Measurements from ENCODE around the gene ABHD4.
A peak's percentile ranks its signal among the peaks of the same experiment; 100 is the strongest.

Gene ABHD4

DNA sequence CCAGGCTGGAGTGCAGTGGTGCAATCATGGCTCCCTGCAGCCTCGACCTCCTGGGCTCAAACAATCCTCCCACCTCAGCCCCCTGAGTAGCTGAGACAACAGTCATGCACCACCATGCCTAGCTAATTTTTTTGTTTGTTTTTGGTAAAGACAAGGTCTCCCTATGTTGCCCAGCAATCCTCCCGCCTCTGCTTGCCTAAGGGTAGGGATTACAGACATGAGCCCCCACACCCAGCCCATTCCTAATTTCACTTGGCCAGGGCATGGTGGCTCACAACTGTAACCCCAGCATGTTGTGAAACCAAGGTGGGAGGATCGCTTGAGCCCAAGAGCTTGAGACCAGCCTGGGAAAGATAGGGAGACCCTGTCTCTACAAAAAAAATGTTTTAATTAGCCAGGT lies 18.2 kb upstream of the ABHD4 start:
- Histone ChIP-seq H3K36me3 (replicated peaks in 1 of 2; ENCODE audit: control insufficient read depth in 2 of 2, insufficient read depth in 2 of 2, low read length in 2 of 2) (peaks cover 4 to 49% of the 10 kb centered on the region in 2 donors), H3K23ac (ENCODE audit: low read depth, low read length, poor library complexity) (no peak overlapping the region), H4K91ac (ENCODE audit: low read depth, low read length, poor library complexity) (no peak overlapping the region), H3K27ac (replicated peaks; ENCODE audit: low read length) (no peak overlapping the region), H3K4me1 (ENCODE audit: control insufficient read depth in 2 of 2, insufficient read depth in 1 of 2, low read depth in 1 of 2, low read length in 2 of 2) (peaks cover 0 to 8% of the 10 kb centered on the region in 2 donors), H3K14ac (ENCODE audit: low read length) (no peak overlapping the region), H2AFZ (ENCODE audit: low read length) (no peak overlapping the region), H2AK5ac (ENCODE audit: low read depth, low read length) (no peak overlapping the region), H3K4ac (ENCODE audit: low read length) (no peak overlapping the region), H4K8ac (ENCODE audit: low read depth, low read length) (no peak overlapping the region), H2BK120ac (ENCODE audit: low read depth, low read length) (no peak overlapping the region), H3K9ac (ENCODE audit: low read depth, low read length, poor library complexity) (no peak overlapping the region), H2BK12ac (ENCODE audit: low read length) (no peak overlapping the region), H3K79me1 (ENCODE audit: low read depth, low read length) (peaks cover 11% of the 10 kb centered on the region), H2BK5ac (ENCODE audit: low read length) (no peak overlapping the region), H3K9me3 (replicated peaks in 1 of 2; ENCODE audit: control insufficient read depth in 2 of 2, insufficient read depth in 1 of 2, low read depth in 1 of 2, low read length in 2 of 2) (no peaks in the 10 kb centered on the region), H2BK15ac (ENCODE audit: low read length) (no peak overlapping the region), H3K4me3 (ENCODE audit: low read length in 2 of 2) (no peak overlapping the region), H3K4me2 (ENCODE audit: insufficient read depth, low read length, poor library complexity, severe bottlenecking) (no peak overlapping the region), H3K18ac (ENCODE audit: low read length) (no peak overlapping the region), H3K27me3 (ENCODE audit: control insufficient read depth in 3 of 3, insufficient read depth in 3 of 3, low read depth in 1 of 3, low read length in 3 of 3) (no peaks in the 10 kb centered on the region)
- no peak for DNase-seq (ENCODE audit: low spot score)
- WGBS, 2 donors (ENCODE audit: extremely low coverage in 2 of 2, insufficient read length in 2 of 2, insufficient replicate concordance in 1 of 2): no CpG with 5 or more reads among the region's 3 CpGs

DNA sequence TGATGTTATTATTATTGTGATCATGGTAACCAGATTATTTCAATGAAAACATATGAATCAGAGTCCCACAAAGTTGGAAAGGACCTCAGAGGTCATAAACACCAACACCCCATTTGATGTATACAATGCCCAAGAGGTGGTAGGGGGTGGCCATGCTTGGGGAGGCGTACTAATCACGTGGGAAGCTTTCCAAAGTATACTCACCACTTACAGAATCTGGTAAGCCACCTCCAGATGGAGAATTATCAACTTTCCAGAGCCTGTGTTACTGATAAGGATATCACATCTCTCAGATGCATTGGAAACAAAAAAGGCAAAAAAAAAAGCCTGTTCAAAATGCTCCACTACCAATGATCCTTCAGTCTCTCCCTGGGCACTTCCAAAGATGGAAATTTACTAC lies 17.5 kb upstream of the ABHD4 start:
- Histone ChIP-seq H3K9ac (ENCODE audit: low read depth, low read length, poor library complexity) (no peak overlapping the region), H2BK120ac (ENCODE audit: low read depth, low read length) (no peak overlapping the region), H3K79me1 (ENCODE audit: low read depth, low read length) (peaks cover 11% of the 10 kb centered on the region), H3K4me3 (ENCODE audit: low read length in 2 of 2) (no peak overlapping the region), H4K91ac (ENCODE audit: low read depth, low read length, poor library complexity) (no peak overlapping the region), H3K9me3 (replicated peaks in 1 of 2; ENCODE audit: control insufficient read depth in 2 of 2, insufficient read depth in 1 of 2, low read depth in 1 of 2, low read length in 2 of 2) (no peaks in the 10 kb centered on the region), H3K27me3 (ENCODE audit: control insufficient read depth in 3 of 3, insufficient read depth in 3 of 3, low read depth in 1 of 3, low read length in 3 of 3) (no peaks in the 10 kb centered on the region), H3K18ac (ENCODE audit: low read length) (no peak overlapping the region), H3K23ac (ENCODE audit: low read depth, low read length, poor library complexity) (no peak overlapping the region), H4K8ac (ENCODE audit: low read depth, low read length) (no peak overlapping the region), H3K4me1 (ENCODE audit: control insufficient read depth in 2 of 2, insufficient read depth in 1 of 2, low read depth in 1 of 2, low read length in 2 of 2) (peaks cover 0 to 8% of the 10 kb centered on the region in 2 donors), H3K36me3 (replicated peaks in 1 of 2; ENCODE audit: control insufficient read depth in 2 of 2, insufficient read depth in 2 of 2, low read length in 2 of 2) (peaks cover 2 to 52% of the 10 kb centered on the region in 2 donors), H3K4ac (ENCODE audit: low read length) (no peak overlapping the region), H2AFZ (ENCODE audit: low read length) (no peak overlapping the region), H2AK5ac (ENCODE audit: low read depth, low read length) (no peak overlapping the region), H2BK5ac (ENCODE audit: low read length) (no peak overlapping the region), H3K4me2 (ENCODE audit: insufficient read depth, low read length, poor library complexity, severe bottlenecking) (no peak overlapping the region), H2BK12ac (ENCODE audit: low read length) (no peak overlapping the region), H3K27ac (replicated peaks; ENCODE audit: low read length) (no peak overlapping the region), H2BK15ac (ENCODE audit: low read length) (no peak overlapping the region), H3K14ac (ENCODE audit: low read length) (no peak overlapping the region)
- no peak for DNase-seq (ENCODE audit: low spot score)
- WGBS, 2 donors (ENCODE audit: extremely low coverage in 2 of 2, insufficient read length in 2 of 2, insufficient replicate concordance in 1 of 2): no CpG with 5 or more reads among the region's 2 CpGs

GRCh38 chr14:22583994-22584393 lies 14.1 kb upstream of the ABHD4 start:
- no peak overlapping the region for H2AK5ac ChIP-seq (ENCODE audit: low read depth, low read length)
- WGBS, 2 donors (ENCODE audit: extremely low coverage in 2 of 2, insufficient read length in 2 of 2, insufficient replicate concordance in 1 of 2): no CpG with 5 or more reads among the region's 1 CpG

GRCh38 chr14:22587247-22587646 lies 10.9 kb upstream of the ABHD4 start:
- peaks cover 14% of the 10 kb centered on the region for H3K79me1 ChIP-seq (ENCODE audit: low read depth, low read length)
- no peak overlapping the region for H3K4ac ChIP-seq (ENCODE audit: low read length)
- no peak overlapping the region for H2BK15ac ChIP-seq (ENCODE audit: low read length)
- no peak overlapping the region for H2AFZ ChIP-seq (ENCODE audit: low read length)
- peak overlapping the region in 1 of 2 donors; percentile 5 for H3K4me3 ChIP-seq (ENCODE audit: low read length in 2 of 2)
- no peak for DNase-seq (ENCODE audit: low spot score)
- H4K91ac ChIP-seq (ENCODE audit: low read depth, low read length, poor library complexity): no peak overlapping the region
- peaks cover 2 to 38% of the 10 kb centered on the region in 2 donors for H3K36me3 ChIP-seq (replicated peaks in 1 of 2; ENCODE audit: control insufficient read depth in 2 of 2, insufficient read depth in 2 of 2, low read length in 2 of 2)
- H2BK120ac ChIP-seq (ENCODE audit: low read depth, low read length): no peak overlapping the region
- no CpG with 5 or more reads among the region's 5 CpGs for WGBS, 2 donors (ENCODE audit: extremely low coverage in 2 of 2, insufficient read length in 2 of 2, insufficient replicate concordance in 1 of 2)
- H4K8ac ChIP-seq (ENCODE audit: low read depth, low read length): no peak overlapping the region
- no peak overlapping the region for H3K9ac ChIP-seq (ENCODE audit: low read depth, low read length, poor library complexity)
- no peak overlapping the region for H3K23ac ChIP-seq (ENCODE audit: low read depth, low read length, poor library complexity)
- no peak overlapping the region for H3K4me2 ChIP-seq (ENCODE audit: insufficient read depth, low read length, poor library complexity, severe bottlenecking)
- no peak overlapping the region for H2AK5ac ChIP-seq (ENCODE audit: low read depth, low read length)
- peaks cover 0 to 4% (median 0%) of the 10 kb centered on the region in 3 experiments for H3K27me3 ChIP-seq (ENCODE audit: control insufficient read depth in 3 of 3, insufficient read depth in 3 of 3, low read depth in 1 of 3, low read length in 3 of 3)
- H2BK12ac ChIP-seq (ENCODE audit: low read length): no peak overlapping the region
- no peaks in the 10 kb centered on the region for H3K9me3 ChIP-seq (replicated peaks in 1 of 2; ENCODE audit: control insufficient read depth in 2 of 2, insufficient read depth in 1 of 2, low read depth in 1 of 2, low read length in 2 of 2)
- no peak overlapping the region for H3K14ac ChIP-seq (ENCODE audit: low read length)
- peaks cover 4% of the 10 kb centered on the region in 2 donors for H3K4me1 ChIP-seq (ENCODE audit: control insufficient read depth in 2 of 2, insufficient read depth in 1 of 2, low read depth in 1 of 2, low read length in 2 of 2)
- no peak overlapping the region for H3K18ac ChIP-seq (ENCODE audit: low read length)
- no peak overlapping the region for H3K27ac ChIP-seq (replicated peaks; ENCODE audit: low read length)
- H2BK5ac ChIP-seq (ENCODE audit: low read length): no peak overlapping the region

More at GRCh38 chr14:22583994-22584393, 14.1 kb upstream of the ABHD4 start:
- Histone ChIP-seq H3K4me1 (ENCODE audit: control insufficient read depth in 2 of 2, insufficient read depth in 1 of 2, low read depth in 1 of 2, low read length in 2 of 2) (peaks cover 2 to 12% of the 10 kb centered on the region in 2 donors), H3K18ac (ENCODE audit: low read length) (no peak overlapping the region), H3K36me3 (replicated peaks in 1 of 2; ENCODE audit: control insufficient read depth in 2 of 2, insufficient read depth in 2 of 2, low read length in 2 of 2) (peaks cover 2 to 52% of the 10 kb centered on the region in 2 donors), H4K91ac (ENCODE audit: low read depth, low read length, poor library complexity) (no peak overlapping the region), H2BK15ac (ENCODE audit: low read length) (no peak overlapping the region), H3K79me1 (ENCODE audit: low read depth, low read length) (peaks cover 14% of the 10 kb centered on the region), H3K27ac (replicated peaks; ENCODE audit: low read length) (no peak overlapping the region), H3K4me3 (ENCODE audit: low read length in 2 of 2) (no peak overlapping the region), H3K14ac (ENCODE audit: low read length) (no peak overlapping the region), H3K4me2 (ENCODE audit: insufficient read depth, low read length, poor library complexity, severe bottlenecking) (no peak overlapping the region), H4K8ac (ENCODE audit: low read depth, low read length) (no peak overlapping the region), H3K23ac (ENCODE audit: low read depth, low read length, poor library complexity) (no peak overlapping the region), H2AFZ (ENCODE audit: low read length) (no peak overlapping the region), H3K9ac (ENCODE audit: low read depth, low read length, poor library complexity) (no peak overlapping the region), H2BK5ac (ENCODE audit: low read length) (no peak overlapping the region), H3K4ac (ENCODE audit: low read length) (no peak overlapping the region), H2BK120ac (ENCODE audit: low read depth, low read length) (no peak overlapping the region), H3K9me3 (replicated peaks in 1 of 2; ENCODE audit: control insufficient read depth in 2 of 2, insufficient read depth in 1 of 2, low read depth in 1 of 2, low read length in 2 of 2) (no peaks in the 10 kb centered on the region), H3K27me3 (ENCODE audit: control insufficient read depth in 3 of 3, insufficient read depth in 3 of 3, low read depth in 1 of 3, low read length in 3 of 3) (no peaks in the 10 kb centered on the region), H2BK12ac (ENCODE audit: low read length) (no peak overlapping the region)
- no peak for DNase-seq (ENCODE audit: low spot score)

Measured in neuronal stem cell (in vitro differentiated cells).